GM19452 (cell line): ENCODE measurements around the gene ZBTB32.
"Not testable (repeated sequence)": the region's sequence is repeated elsewhere in the genome, so short reads cannot be mapped to it uniquely, and the experiment has no call there.

Experiments used
- ATAC-seq: cut with Tn5 transposase; IDR thresholded peaks from one replicate; pipeline ENCODE4 v1.9.1; 2021; ENCODE audit not compliant: unreplicated experiment

The ZBTB32 gene

GRCh38 chr19:35719402-35720162, 15.2 kb downstream of the ZBTB32 start:
- ATAC-seq = no peak

GRCh38 chr19:35720163-35720524, 15.8 kb downstream of the ZBTB32 start:
- no peak for ATAC-seq

GRCh38 chr19:35720648-35721047, 16.3 kb downstream of the ZBTB32 start:
- no peak for ATAC-seq

- no peak for ATAC-seq
Measured at GRCh38 chr19:35721374-35721773, 17.0 kb downstream of the ZBTB32 start.

GRCh38 chr19:35722461-35722860, 18.1 kb downstream of the ZBTB32 start:
- no peak for ATAC-seq

GRCh38 chr19:35722897-35723296, 18.5 kb downstream of the ZBTB32 start:
- no peak for ATAC-seq

GRCh38 chr19:35723671-35724070, 19.3 kb downstream of the ZBTB32 start:
- ATAC-seq = no peak

GRCh38 chr19:35724132-35724531, 19.8 kb downstream of the ZBTB32 start:
- ATAC-seq = not testable (repeated sequence)

GRCh38 chr19:35724560-35724959, 20.2 kb downstream of the ZBTB32 start:
- ATAC-seq = no peak

GRCh38 chr19:35725216-35725861, 21.0 kb downstream of the ZBTB32 start:
- no peak for ATAC-seq

GRCh38 chr19:35727053-35727955, 22.9 kb downstream of the ZBTB32 start:
- no peak for ATAC-seq

- ATAC-seq = no peak
Measured at GRCh38 chr19:35727956-35728706, 23.8 kb downstream of the ZBTB32 start.

GRCh38 chr19:35729021-35729420, 24.7 kb downstream of the ZBTB32 start:
- no peak for ATAC-seq

- ATAC-seq = no peak
Measured at GRCh38 chr19:35729763-35730162, 25.4 kb downstream of the ZBTB32 start.

GRCh38 chr19:35730326-35730725, 26.0 kb downstream of the ZBTB32 start:
- ATAC-seq = no peak

- ATAC-seq = no peak
Measured at GRCh38 chr19:35731353-35731752, 27.0 kb downstream of the ZBTB32 start.

GRCh38 chr19:35731779-35732405, 27.5 kb downstream of the ZBTB32 start:
- ATAC-seq = no peak

- ATAC-seq = no peak
Measured at GRCh38 chr19:35732540-35733179, 28.3 kb downstream of the ZBTB32 start.

GRCh38 chr19:35733180-35734125, 29.1 kb downstream of the ZBTB32 start:
- ATAC-seq = no peak
